Tibial nerve (tissue), 4 donors: ENCODE measurements around the gene B3GNT4.

Source experiments
- EP300 ChIP-seq, 2 donors: sonication (generic); formaldehyde crosslinking; IDR thresholded peaks; one replicate each; pipeline ENCODE4 v1.6.1; 2017; ENCODE audit warnings: antibody characterized with exemption in 2 of 2, mild to moderate bottlenecking in 1 of 2
- POLR2A ChIP-seq, 2 donors: fragments of 450-650 bp; IDR thresholded peaks; one replicate each; pipeline ENCODE4 v1.6.1; 2017; ENCODE audit warnings: antibody characterized with exemption in 2 of 2, mild to moderate bottlenecking in 2 of 2, moderate library complexity in 2 of 2
- TF ChIP-seq, protein P1 (sequence below), 5 experiments: fragments of 200-600 bp in 3 of 5; fragments of 450-650 bp in 2 of 5; sonication (generic) in 3 of 5; IDR thresholded peaks; one replicate each; pipeline ENCODE4 v1.5.1; 2016 to 2019; ENCODE audit warnings: antibody characterized with exemption in 5 of 5, mild to moderate bottlenecking in 3 of 5, moderate library complexity in 2 of 5

DNA sequence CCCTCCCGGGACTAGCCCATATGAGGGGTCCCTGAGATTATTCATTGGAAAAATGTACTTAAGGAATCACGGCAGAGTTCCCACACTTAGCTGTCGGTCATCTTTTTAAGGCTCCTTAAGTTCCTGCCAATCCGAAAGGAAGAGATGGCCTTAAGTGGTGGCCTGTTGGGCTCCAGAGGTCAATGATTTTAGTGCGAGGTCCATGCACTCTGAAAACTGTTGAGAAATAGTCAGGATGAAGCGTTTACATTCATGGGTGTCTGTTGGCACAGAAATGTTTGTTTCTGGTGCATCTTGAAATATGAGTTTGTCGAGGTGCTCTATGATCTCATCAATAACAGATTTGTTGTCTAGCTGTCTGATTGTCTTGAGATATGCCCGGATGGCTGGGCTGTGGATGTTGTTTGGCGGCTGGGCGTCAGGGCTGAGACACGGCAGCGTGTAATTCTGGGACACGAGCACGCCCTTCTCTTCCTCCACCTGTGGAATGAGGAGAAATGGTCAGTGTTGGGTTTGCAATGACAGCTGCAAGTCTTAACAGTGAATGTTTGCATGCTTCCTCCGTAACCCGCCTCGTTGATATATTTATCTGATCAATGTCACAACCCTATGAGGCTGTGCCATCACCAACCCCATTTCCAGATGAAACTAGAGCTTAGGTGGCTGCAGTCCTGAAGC is 31.1 kb upstream of the B3GNT4 start:
- no peak for TF ChIP-seq POLR2A (IDR thresholded peaks at IDR 0.05)
- TF ChIP-seq, protein P1, sequence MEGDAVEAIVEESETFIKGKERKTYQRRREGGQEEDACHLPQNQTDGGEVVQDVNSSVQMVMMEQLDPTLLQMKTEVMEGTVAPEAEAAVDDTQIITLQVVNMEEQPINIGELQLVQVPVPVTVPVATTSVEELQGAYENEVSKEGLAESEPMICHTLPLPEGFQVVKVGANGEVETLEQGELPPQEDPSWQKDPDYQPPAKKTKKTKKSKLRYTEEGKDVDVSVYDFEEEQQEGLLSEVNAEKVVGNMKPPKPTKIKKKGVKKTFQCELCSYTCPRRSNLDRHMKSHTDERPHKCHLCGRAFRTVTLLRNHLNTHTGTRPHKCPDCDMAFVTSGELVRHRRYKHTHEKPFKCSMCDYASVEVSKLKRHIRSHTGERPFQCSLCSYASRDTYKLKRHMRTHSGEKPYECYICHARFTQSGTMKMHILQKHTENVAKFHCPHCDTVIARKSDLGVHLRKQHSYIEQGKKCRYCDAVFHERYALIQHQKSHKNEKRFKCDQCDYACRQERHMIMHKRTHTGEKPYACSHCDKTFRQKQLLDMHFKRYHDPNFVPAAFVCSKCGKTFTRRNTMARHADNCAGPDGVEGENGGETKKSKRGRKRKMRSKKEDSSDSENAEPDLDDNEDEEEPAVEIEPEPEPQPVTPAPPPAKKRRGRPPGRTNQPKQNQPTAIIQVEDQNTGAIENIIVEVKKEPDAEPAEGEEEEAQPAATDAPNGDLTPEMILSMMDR (IDR thresholded peaks at IDR 0.05), result no peak
- TF ChIP-seq EP300 (IDR thresholded peaks at IDR 0.05), result no peak
